HG03066 (cell line): Measurements from ENCODE around the gene CHPF2.

ENCODE experiments used
- ATAC-seq: cut with Tn5 transposase; IDR thresholded peaks from one replicate; pipeline ENCODE4 v1.9.1; 2021; ENCODE audit warnings: low read depth; ENCODE audit not compliant: unreplicated experiment

The CHPF2 gene

GRCh38 chr7:151244841-151245346 is 12.6 kb downstream of the CHPF2 start:
- no peak for ATAC-seq

DNA sequence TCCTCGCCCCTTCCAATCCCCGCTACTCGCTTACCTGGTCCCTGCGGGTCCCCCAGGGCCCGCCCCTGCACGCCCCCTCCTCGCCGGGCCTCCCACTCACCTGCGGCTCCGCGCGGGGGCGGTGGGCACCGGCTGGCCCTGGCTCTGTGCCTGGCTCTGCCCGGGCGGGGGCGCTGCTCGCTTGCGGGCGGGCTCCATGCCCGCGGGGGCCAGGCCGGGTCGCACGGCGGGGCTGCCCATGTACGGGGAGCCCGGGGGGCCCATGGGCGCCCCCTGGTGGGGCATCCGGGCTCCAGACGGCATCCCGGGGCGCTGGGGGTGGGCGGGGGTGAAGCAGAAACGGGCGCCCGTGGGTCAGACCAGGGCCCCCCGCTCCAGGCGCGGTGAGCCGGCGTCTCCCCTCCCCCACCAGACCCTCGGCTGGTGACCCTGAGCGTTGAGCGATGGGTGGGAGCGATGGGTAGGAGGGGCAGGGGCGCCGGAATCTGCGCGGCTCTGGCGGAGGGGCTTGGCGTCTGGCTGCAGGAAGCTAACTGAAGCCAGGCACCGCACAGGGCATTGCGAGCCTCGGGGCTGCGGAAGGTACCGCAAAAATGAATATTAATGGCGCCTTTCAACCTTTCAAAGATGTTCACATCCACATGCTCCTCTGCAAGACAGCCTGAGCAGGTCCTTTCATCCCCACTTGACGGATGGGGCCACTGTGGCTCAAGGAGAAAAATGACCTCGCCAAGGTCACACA is 13.2 kb downstream of the CHPF2 start:
- ATAC-seq, result peak; percentile 40

GRCh38 chr7:151246102-151246850 is 14.0 kb downstream of the CHPF2 start:
- ATAC-seq, result no peak

GRCh38 chr7:151246851-151247580 is 14.7 kb downstream of the CHPF2 start:
- ATAC-seq, result no peak

GRCh38 chr7:151247611-151248345 is 15.5 kb downstream of the CHPF2 start:
- no peak for ATAC-seq

GRCh38 chr7:151248346-151249033 is 16.2 kb downstream of the CHPF2 start, which contains the start of gene SMARCD3:
Gene SMARCD3 (minus strand): TSS chr7:151248694. CDS start chr7:151248562, 132 bp downstream.
- no peak for ATAC-seq

DNA sequence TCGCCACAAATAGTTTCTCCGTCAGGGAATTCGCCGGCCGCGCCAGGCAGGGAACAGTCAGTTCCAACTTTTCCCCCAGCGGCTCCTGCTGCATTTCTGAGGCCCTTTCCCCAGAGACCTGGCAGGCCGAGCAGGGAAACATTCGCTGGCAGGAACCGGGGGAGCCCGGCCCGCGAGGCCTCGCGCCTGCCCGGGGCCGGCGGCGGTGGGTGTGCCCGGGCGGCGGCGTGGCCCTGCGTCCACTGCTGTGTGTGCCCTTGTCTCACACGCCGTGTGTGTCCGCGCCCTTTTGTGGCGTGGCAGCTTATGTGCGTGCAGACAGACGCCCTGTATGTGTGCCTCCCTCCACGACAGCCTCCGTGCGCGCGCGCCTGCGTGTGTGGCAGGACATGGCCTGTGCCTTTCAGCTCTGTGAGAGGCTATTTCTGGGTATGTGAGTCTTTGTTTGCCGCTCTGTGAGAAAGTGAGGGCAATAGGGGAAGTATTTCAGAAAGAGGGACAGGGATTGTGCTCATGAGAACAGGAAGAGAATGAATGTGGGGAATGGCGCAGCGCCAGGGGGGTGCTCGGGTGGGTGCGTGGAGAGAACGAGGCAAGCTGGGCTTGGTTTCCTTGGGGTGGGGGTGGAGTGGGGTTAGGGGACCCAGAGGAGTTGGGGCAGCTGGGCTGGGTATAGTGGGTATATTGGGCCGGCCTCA is 16.9 kb downstream of the CHPF2 start:
- ATAC-seq, result no peak

DNA sequence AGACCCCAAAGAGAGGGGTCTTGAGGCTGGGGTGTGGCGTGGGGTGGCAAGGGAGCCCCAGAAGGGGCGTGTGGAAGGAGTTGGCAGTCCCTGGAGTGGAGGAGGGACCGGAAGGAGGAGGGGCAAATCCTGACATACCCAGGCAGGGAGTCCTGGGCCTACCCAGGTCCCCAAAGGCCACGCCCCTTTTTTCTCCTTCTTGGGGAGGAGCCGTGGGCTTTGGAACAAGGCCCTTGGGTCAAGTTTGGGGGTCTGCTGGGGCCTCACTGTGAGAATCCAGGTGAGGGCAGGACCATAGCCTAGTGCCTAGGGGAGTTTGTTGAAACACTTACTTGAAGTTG is 17.4 kb downstream of the CHPF2 start:
- no peak for ATAC-seq

- no peak for ATAC-seq
Observed at GRCh38 chr7:151250181-151251132, 18.2 kb downstream of the CHPF2 start.

GRCh38 chr7:151251328-151251688 is 19.0 kb downstream of the CHPF2 start:
- ATAC-seq, result no peak

DNA sequence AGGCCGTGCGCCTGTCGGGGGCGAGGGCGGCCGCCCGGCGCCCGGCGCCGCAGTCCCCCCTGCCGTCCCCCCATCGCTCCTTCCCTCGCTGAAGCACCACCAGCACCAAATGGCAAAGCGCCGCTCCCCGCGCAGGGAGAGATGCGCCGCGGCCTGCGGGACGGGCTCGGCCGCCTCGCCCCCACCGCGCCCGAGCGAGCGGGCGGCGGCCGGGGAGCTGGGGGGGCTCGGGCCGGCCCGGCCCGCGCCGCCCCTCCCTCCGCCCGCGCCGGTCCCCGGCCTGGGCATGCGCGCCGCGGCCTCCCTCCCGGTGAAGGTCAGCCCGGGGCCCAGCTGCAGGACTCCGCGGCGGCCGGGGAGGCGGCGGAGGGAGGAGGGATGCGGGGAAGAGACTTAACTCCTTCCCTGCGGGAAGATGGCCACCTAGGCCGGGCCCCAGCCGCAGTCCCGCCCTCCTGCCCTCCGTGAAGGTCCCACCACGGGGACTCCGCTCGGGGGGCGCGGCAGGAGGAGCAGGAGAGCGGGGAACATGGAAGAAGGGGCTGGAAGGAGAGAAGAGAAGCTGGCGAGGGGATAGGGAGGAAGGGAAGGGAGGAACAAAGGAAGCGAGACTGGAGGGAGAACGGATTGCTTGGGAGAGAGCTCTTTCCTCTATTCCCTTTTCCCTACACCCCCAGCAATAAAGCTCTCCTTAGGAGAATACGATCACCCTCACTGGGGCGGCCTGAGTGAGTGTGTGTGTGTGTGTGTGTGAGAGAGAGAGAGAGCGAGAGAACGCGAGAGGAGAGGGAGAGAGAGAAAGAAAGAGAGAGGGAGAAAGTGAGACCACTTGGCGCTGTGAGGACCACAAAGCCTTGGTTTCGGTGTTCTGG is 19.6 kb downstream of the CHPF2 start:
- no peak for ATAC-seq

- ATAC-seq, result no peak
Observed at GRCh38 chr7:151252561-151252835, 20.2 kb downstream of the CHPF2 start.

DNA sequence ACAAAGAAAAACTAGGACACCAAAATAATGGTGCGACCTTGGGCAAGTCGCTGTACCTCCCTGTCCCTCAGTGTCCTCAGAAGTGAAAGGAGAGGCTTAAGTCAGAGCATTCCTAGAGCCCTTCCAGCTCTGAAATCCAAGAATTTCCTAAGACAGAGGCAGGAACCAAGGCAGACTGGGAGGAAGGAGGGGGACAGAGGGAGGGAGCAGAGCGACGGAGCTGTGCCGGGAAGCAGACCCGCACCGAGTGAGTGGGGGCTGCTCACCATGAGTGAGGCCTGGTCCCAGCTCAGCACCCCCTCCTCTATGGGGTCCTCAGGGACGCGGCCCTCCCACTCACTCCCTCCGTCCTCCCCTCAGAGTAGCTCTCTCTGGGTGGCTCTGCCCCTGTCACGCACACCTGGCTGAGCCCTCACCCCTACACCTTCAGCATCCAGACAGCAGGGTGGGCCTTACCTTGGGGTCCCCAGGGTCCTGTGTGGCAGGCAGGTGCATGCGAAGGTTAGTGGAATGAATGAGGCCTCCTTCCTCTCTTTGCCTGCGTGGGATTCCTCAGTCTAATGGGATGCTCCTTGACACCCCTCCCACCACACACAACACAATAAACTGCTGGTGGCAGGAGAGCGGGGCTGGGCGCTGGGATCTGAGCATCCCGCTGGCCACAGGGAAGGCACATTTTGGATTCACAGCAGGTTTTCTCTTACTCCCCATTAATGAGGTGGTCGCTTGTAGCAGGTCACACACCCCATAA is 20.9 kb downstream of the CHPF2 start:
- no peak for ATAC-seq

DNA sequence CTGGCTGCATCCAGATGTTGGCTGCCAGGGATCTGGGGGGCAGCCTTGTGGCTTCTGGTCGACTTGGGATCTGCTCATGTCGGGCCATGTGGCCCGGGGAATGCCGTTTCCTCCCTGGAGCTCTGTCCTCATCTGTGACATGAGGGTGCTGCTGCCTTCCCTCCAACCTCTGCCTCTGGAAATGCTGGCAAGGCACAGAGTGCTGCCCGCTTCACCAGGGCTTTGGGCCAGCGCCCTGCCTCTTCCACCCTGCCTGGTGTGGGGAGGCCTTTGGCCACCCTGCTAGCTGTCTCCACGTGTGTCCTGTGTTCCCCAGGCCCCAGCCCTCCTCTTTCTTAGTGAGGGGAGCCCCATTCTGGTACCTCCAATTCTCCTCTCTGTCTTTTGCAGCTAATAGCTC is 22.0 kb downstream of the CHPF2 start:
- ATAC-seq, result no peak

GRCh38 chr7:151254851-151255250 is 22.6 kb downstream of the CHPF2 start:
- ATAC-seq, result no peak

- ATAC-seq, result no peak
Observed at GRCh38 chr7:151255390-151255789, 23.1 kb downstream of the CHPF2 start.
